Posterior cingulate gyrus (tissue), 11 donors: ENCODE data around the gene PRKCQ.

Source experiments
- DNase-seq, 10 donors: peaks; one replicate each; pipeline versions ENCODE4 v3.0.0 to v3.0.0-alpha.2; 2020 to 2021; ENCODE audit warnings: mixed read lengths in 3 of 10
- intact Hi-C: fragments of 100-400 bp; cut with DNase I; formaldehyde crosslinking; loops from one replicate; pipeline ENCODE4 v1.15.1; 2023

Gene PRKCQ

DNA sequence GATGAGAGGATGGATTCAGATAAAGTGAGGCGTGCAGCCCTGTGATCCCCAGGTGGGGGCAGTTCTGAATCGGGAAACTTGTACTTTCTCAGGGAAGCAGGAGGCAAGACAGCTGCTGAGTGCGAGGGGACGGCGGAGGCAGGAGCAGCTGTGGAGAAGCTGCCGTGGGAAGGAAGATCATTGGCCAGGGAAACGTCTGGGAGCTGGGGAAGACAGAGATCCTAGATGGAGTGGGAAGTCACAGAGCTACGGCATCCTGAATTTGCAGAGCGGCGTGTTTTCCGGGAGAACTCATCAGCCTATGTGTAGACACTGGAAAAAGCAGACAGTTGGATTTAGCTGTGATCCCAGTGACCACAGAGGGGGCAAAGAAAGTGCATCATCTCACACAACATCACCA lies 9.2 kb downstream of the PRKCQ start:
- peak in 2 of 10 donors; percentile 48 to 63 for DNase-seq
- intact Hi-C loops = no loop called here

DNA sequence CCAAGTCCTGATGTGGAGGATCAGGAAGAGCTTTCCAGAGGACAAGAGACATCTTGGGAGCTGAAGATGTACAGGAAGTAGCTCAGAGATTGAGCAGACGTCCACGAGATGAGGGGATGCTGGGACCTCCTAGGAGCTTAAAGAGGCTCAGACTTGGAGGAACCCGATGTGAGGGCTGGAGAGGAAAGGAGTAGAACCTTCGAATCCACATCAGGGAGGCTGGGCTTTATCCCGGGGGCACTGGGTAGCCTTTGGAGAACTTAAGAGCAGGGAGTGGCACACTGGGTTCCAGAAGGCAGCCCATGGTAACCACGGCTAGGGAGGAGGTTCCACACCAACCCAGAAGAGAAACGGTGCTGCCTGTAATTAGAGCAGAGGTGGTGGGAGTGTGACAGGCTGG lies 10.8 kb downstream of the PRKCQ start:
- DNase-seq = no peak
- intact Hi-C loops = no loop called here

DNA sequence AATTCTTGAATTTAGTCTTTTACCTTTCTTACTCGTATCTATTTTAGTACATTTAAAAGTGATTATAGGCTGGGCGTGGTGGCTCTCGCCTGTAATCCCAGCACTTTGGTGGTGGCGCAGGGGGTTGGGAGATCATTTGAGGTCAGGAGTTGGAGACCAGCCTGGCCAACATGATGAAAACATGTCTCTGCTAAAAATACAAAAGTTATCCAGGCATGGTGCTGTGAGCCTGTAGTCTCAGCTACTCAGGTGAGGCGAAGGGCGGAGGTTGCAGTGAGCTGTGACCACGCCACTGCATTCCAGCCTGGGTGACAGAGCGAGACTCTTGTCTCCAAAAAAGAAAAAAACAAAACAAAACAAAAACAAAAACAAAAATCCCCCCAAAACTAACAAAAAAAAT lies 12.2 kb downstream of the PRKCQ start:
- DNase-seq = no peak
- intact Hi-C loops = no loop called here

DNA sequence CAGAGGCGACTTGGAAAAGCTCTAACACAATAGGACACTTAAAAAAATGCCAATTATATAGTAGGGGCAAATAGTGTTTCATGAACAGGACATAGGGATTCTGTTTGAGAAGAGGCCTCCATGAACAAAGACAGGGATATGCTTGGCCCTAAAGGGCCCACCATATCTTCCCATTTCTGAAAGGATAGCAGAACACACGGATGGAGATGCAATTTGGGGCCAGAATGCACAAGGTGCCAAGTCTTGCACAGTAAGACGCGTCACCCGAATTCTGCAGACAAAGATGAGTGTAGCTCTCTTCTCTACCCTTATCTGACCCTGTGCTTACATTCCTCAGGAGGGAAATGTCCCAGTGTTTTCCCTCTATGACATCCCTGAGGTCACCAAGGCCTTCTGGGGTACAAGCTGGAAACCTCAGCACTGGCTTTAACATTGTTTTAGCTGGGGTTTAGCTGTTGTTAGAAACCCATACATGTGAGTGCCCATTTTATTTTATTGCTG lies 12.8 kb downstream of the PRKCQ start:
- intact Hi-C loops = no loop called here
- DNase-seq = no peak

DNA sequence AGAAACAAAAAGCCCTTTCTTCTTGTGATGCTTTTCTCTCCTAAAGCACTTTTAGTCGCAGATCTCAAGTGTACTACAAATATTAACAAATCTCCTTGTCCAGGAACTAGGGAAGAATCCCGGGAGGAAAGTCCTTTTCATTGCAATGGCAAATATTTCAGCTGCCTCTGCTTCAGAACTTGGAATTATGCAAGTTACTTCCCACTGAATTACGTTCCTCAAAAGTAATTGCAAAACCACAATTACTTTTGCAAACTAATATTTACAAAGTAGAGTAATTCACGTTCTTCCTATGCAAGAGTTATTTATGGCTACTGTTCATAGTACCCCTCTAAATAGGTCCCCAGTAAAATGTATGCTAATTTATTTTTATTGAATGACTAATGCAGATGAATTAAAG lies 14.5 kb downstream of the PRKCQ start:
- no peak for DNase-seq
- intact Hi-C loops = no loop called here

DNA sequence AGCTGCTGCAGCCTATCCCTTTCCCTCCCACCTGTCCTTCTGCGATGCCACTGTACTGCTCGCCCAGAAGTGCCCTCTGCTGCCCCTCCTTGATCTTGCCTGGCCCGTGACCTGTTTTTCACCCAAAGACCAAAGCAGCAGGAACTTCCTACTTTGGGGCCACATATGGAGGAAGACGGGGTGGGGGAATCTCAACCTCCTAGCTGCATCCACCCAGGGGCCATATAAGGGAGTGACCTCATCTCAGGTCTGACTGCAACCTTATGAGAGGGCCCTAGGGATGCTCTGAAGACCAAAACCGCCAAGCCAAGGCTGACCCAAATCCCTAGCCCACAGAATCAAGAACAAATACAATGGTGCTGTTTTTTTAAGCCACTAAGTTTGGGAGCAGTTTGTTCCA lies 15.7 kb downstream of the PRKCQ start:
- intact Hi-C loops = no loop called here
- DNase-seq = no peak

DNA sequence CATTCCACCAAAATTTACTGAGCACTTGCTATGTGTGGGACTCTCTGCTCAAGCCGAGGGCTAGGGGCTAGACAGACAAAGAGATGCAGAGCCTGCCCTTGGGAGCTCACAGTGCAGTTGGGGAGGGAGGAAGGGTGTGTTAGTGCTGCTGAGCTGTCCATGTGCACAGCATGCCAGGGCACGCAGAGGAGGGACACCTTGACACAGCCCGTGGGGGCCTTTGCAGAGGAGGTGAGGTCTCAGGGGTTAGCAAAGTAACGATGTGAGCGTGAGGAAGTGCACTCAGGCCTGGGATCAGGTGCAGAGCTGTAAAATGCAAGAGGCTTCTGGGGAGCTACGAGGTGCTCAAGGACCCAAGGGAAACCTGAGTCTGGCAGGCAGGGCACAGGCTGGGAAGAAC lies 16.3 kb downstream of the PRKCQ start:
- peak in 1 of 10 donors; percentile 49 for DNase-seq
- intact Hi-C loops = no loop called here

DNA sequence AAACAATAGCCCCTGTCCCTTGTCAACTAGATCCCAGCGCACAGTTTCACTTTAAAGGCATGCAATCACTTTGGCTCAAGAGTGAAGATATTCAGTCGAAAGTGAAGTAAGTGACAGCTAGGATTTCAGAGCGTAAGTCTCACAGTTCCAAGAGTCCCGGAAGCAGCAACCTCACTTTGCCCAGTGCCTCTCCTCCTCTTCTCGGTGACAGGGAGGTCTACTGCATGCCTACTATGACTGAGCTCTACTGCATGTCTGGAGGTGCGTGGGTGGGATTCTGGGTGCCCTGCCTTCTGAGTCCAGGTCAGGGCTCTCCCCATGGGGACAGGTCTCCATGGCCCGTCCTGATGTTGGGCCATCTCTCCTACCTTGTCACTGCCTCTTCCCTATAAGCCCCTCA lies 17.0 kb downstream of the PRKCQ start:
- intact Hi-C loops = no loop called here
- no peak for DNase-seq

DNA sequence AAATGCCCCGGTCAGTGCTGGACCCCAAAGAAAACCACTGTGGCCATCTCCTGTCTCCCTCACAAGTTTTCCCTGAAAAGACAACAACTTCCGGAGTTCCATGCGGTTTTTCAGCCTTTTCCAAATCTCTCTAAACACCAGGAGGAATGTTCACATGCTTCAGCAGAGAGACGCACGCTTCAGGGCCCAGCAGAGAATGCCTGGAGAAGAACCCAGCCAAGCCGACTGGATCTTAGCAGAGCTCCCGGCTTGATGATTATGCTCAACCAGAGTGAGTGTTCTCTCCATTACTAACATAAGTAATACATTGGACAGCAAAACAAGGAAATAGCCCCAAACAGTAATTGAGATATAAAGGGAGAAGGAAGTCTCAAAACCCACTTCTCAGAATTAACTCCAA lies 17.9 kb downstream of the PRKCQ start:
- DNase-seq = no peak
- intact Hi-C loops = no loop called here

DNA sequence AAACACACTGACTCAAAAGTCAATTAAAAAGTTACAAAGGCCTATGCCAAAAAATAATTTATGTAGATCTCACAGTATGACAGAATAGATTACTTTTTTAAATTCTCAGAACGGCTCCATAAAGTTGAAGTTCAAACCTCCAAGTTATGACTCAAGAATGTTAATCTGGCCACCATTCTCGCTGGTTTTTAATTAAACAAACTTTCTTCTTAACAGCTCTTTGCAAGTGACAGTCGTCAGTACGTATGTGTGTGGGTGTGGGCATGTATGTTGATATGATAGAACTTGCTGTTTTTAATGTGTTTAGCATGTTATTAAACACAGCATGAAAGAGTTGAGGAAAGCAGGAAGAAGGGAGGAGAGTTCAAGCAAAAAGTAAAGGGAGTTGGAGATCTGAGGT lies 18.5 kb downstream of the PRKCQ start:
- intact Hi-C loops = no loop called here
- DNase-seq = no peak

DNA sequence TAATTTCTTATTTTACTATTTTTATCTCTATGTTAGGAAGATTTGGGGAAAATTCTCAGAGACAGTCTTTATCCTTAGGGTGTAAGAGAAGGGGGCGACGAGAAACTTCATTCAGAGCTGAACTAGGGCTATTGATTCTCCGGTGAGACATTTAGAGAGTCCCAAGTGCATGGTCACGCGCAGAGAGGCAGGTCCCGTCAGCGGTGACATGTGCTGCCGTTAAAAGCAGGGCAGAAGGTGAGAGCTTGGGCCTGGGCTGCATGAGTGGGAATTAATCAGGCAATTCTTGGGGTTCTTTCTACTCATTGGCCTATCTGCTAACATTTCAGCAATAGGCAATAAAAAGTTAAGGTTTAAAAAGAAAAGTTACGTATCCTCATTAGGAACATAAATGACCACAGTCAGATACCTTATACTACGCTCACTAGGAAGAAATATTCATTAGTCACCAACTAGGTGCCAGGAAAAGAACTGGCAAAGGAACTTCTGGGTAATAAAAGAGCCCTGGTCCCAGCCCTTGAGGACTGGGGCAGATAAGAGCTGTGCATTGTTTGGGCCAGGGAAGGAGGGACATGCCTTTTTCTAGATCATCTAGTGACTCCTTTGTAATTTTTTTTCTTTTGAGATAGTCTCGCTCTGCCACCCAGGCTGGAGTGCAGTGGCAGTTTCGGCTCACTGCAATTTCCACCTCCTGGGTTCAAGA lies 21.2 kb downstream of the PRKCQ start:
- intact Hi-C loops = no loop called here
- peak in 1 of 10 donors; percentile 52 for DNase-seq

DNA sequence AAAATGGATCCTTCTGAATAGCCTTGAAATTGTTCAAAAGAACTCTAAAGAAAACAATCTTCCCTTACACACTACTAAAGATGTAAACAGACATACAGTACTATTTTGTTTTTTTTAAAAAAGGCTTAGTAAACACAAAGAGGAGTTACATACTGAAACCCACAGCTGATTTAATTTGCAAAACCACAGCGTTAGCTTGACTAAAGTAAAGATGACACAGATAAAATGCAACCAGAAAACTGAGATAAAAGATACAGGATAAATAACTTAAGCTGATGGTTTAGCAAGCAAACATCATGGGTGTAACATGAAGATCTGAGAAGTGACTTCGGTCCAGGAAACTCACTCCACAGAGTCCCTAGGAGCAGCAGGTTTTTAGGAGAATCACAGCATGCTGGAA lies 21.8 kb downstream of the PRKCQ start:
- intact Hi-C loops = no loop called here
- no peak for DNase-seq

DNA sequence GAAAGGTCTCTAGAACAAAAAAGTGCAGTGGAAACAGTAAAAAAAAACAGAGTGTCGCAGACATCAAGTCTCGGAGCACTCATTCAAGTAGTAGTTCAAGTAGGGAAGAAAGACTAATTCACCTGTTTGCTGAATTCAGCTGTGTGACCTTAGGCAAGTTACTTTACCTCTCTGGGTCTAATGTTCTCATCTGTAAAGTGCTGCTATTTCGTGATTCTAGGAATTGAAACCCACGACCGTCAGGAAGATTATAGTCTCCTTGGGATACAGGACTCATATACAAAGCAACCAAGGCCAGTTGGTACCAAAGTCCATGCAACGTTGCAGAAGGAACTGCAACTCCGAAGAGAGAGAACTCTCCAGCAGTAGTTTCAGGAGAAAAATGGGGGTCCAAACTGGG lies 26.1 kb downstream of the PRKCQ start:
- intact Hi-C loops = no loop called here
- DNase-seq = no peak

DNA sequence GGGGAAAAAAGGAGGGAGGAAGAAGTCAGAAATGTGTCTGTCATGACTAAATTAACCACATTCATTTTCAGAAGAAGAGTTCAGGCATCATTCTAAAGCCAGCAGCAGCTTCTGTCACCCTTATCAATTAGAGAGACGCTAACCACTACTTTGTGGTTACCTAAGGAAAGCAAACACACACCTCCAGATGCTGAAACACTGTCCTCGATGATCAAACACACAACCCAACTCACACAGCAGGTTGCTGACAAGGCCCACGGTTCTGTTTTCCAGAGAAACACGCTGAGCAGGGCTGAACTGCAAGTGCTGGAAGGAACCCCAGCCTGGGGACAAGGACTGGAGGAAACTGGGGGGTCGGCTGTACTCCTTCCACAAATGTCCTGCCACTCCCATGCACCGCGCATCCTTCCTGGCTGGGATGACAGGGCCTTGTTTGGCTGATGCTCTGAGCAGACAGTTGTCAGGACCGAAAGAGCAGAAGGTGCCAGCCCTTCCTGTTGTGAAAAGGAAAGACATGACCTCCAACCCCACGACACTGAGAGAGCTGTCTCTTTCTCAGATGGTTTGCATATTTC lies 36.6 kb downstream of the PRKCQ start:
- DNase-seq = no peak
- intact Hi-C loops = no loop called here

DNA sequence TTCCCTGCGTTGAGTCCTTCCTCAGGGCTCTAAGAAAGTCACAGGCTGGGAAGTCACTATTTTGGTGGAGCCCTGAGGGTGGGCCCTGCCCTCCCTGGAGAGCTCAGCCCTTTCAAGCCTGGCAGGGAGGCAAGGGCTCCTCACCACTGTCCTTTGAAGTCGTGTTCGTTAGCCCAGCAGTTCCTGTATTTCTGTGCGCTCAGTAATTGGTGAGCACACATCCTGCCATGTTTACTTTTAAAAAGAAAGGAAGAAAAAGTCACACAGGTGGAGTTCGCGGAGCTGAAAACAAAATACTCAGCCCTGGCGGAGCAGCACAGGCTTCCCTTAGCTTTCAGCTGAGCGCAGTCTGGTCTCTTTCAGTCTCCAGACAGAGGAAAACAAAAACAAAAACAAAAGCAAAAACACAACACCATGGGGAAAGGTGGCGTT lies 37.1 kb downstream of the PRKCQ start:
- intact Hi-C loops = no loop called here
- DNase-seq = no peak

DNA sequence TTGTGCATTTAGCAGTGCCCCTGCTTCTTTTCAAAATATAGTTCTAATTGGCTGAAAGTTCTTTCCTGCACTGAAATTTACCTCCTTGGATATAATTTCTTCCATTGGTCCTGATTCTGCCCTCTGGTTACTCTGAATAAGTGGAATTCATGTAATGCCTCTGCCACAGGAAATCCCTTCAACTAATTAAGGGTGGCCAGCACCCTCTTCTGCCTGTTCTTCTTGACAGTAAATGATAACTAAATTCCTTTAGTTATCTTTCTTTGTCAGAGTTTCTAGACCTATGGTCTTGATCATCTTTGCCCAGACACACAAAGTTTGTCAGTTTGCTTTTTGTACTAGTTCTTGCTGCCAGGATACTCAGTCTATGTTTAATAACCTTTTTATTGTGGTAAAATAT lies 40.2 kb downstream of the PRKCQ start:
- no peak for DNase-seq
- intact Hi-C loops = no loop called here

DNA sequence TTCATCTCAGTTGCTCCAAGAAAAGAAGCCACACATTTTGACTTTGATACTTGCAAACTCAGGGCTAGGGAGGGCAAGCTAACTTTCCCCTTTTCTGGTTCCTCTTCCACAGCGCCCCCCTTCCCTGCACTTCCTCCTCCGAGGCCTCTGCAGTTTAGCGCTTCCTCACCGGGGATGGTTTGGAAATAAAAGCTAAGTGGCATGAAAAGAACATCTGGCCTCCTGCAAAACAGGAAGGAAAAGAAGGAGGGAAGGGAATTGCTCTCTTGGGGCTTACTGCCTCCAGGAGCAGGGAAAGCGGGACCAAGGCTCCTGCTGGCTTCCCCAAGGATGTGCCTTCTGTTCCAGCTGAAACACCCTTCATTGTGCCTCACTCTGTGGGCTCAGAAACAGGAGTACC lies 42.3 kb downstream of the PRKCQ start:
- intact Hi-C loops = no loop called here
- DNase-seq = no peak

DNA sequence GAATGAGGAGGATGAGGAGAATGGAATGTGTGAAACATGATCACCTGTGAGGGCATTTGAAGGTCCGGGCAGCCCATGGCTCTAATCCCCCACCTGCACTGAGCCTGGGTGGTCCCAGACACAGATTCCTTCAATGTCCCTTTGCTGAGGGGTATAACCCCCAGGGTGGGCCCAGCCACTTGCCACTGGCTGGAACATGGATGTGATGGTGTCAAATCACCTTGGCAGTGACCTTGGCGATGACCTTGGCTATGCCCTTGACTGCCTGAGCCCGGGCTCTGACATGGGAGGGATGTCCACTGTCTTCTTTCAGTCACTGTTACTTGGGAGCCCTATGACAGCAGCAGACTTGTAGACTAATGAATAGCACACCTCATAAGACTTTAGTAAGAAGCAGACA lies 44.0 kb downstream of the PRKCQ start:
- no peak for DNase-seq
- intact Hi-C loops = no loop called here

DNA sequence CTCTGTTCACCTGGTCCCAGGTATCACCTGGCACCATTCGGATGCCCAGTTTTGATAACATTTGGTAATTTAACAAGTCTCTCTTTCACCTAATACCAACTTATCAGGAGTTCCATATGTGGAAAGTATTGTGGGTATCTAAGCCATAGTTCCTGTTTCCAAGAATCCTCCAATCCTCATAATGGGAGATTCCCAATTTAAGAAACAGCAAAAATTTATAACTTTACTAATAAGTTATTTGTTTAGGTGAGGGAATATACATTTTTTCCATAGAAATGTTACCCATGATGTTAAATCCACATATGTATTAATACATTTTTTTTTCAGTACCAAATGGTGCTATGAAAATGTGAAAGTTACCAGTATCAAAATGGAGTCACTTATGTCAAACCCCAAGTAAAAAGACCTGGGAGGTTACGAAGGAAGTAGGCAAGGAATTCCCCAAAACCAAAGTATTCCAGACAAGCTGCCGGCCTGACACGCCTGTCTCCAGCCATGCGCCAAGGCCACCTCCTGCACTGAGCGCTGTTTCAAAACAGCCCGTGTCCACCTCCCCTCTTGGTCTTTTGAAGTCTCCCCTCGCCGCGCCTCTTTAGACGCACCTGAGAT lies 44.8 kb downstream of the PRKCQ start:
- intact Hi-C loops = no loop called here

DNA sequence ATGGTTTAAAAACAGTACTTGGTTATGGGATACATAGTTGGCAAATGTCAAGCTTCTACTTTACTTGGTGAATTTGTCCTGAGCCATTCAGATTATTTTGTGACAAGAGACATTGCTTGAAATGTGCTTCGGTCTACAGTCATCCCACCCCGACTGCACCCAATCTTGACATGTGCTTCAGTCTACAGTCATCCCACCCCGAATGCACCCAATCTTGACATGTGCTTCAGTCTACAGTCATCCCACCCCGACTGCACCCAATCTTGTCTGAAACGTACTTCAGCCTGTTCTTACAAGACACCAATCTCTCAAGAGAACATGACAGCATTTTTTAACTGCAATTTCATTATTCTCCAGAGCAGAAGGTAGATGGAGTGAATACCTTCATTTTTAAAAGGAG lies 47.8 kb downstream of the PRKCQ start:
- intact Hi-C loops = no loop called here
- no peak for DNase-seq

More for the DNA sequence above, 44.8 kb downstream of the PRKCQ start:
- no peak for DNase-seq

DNA sequence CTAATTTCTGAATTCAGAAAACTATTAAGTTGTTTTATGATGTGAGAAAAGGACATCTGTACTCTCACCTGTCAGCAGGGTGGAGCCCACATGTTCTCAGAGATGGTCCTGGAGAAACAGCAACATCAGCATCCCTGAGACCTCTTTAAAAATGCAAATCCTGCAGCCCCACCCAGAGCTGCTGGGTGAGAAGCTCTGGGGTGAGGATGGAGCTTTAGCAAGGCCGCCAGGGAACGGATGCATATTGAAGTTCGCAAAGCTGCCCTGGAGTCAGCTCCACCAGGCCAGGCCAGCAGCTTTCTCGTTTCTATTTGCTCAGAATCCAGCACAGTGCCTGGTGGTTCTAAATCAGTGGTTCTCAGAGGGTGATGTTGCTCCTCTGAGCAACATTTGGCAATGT lies 49.1 kb downstream of the PRKCQ start:
- intact Hi-C loops = no loop called here
- DNase-seq = no peak

DNA sequence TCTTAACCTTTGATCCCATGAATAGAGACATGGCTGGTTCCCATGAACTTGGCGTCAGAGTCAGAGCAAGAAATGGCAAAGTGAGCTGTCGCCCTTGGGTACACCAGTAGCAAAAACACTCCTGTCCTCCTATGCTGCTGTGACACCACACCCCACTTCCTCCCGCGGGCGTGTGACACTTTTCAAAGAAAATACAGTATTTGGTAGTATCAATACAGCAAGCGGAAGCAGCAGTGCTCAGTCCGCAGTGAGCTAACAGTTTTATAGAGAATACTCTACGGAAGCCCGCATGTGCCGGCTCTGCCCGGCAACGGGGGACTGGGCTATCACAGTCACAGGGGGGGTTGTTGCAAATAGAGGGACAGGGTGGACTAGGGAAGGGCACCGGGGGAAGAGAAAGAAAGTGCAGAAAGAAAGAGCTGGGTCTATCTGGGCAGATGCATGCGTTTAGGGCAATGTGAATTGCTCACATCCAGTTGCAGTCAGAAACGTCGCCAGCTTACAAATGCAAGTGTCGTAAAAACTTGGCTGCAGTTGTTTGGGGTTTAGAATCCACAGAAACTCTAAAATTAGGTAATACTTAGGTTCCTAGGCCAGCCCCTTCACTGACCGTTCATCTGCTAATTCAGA lies 49.8 kb downstream of the PRKCQ start:
- DNase-seq = no peak
- intact Hi-C loops = no loop called here
